ENCODE data around the gene PWWP2B.
A peak's percentile ranks its signal among the peaks of the same experiment; 100 is the strongest.
"Not testable (repeated sequence)": the region's sequence is repeated elsewhere in the genome, so short reads cannot be mapped to it uniquely, and the experiment has no call there.

The PWWP2B gene

DNA sequence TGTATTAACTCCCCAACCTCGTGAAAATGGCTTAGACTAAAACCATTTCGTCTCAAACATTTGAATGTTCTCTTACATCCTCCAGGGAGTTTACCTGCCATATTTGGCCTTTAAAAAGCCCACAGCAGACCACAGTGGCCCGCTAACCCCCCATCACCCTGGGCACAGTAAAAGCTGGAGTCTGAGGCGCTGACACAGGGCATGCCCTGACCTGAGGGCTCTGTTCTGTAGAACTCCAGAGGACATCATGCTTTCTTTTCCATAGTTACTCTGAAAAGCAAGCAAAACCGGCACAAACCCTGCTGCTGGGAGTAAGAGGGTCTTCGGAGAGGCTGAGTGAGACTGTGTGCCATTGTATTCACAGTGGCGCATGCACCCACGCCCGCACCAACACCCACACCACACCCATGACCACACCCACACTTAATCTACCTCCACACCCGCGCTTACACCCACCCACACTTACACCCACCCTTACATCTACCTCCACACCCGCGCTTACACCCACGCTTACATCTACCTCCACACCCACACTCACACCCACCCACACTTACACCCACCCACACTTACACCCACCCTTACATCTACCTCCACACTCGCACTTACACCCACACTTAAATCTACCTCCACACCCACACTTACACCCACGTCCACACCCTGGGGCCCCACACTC, 32.9 kb upstream of the PWWP2B start:
- peak; percentile 23 to 36 for DNase-seq

DNA sequence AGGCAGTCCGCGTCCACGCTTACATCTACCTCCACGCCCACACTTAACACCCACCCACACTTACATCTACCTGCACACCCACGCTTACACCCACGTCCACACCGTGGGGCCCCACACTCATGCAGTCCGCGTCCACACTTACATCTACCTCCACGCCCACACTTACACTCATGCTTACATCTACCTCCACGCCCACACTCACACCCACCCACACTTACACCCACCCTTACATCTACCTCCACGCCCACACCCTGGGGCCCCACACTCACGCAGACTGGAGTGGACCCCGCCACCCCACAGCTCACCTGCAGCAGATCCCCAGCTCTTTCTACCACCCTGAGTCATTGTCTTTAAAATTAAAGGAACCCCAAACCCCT, 32.4 kb upstream of the PWWP2B start:
- peak; percentile 69 to 72 for DNase-seq

DNA sequence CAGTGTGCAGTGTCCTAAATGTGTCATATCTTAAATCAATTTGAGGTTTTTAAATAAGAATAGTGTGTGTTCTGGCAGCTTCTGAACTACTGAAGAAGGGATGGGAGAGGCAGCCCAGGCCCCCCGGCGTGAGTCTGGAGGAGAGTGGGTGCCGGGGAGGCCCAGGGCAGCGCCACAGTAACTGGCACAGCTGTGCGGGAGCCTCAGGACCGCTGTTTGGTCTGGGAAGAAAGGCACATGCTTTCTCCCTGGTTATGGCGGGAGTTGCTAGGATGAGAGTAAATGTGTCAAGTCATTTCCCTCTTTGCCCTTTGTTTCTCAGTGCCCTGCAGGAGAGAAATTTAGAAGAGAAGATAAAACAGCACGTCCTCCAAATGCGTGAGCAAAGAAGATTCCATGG, 31.9 kb upstream of the PWWP2B start:
- DNase-seq, result no peak

DNA sequence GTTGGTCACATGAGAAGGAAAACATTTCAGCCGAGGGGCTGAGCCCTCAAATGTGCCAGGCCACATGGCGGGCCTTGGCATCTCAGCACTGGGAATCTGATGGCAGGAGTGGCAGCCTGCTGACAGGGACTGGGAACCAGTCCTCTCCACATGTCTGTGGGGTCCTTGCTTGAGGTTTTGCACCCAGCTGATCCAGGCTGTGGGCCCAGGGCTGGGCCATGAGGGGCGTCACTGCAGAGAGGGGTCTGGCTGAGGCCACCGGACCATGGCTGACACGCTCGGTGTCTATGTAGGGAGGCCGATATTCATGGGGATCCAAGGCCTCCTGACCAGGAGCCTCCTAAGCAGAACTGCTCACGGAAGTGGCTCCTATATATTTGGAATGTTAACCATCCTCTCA, 31.0 kb upstream of the PWWP2B start:
- DNase-seq, result no peak

DNA sequence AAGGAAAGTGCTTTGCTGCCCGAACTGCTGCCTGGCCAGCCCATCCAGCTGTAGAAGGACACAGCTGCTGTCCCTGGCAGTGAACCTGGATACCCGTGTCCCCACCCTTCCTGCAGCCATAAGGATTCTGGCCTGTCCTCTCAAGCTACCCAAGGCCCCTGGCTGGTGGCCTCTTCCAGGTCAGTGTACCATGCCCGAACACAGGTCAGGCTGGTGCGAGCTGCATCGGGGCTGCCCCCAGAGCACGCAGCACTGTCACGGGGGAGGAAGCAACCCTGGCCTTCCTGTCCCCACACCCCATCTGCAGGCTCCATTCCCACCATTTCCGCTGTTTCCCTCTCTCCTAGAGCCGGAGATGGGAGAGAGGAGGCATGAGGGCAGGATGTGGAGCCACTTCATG, 30.5 kb upstream of the PWWP2B start:
- no peak for DNase-seq

DNA sequence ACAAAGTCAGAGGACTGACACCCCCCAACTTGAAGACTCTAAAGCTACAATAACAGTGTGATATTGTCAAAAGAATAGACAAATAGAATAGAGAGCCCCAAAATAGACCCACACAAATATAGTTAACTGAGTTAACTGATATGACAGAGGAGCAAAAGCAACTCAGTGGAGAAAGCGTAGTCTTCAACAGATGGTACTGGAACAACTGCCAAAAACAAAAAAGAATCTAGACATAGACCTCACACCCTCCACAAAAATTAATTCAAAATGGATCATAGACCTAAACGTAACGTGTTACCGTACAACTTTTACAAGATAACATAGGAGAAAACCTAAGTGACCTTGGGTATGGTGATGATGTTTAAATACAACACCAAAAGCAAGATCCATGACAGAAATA, 28.6 kb upstream of the PWWP2B start:
- DNase-seq, result no peak

DNA sequence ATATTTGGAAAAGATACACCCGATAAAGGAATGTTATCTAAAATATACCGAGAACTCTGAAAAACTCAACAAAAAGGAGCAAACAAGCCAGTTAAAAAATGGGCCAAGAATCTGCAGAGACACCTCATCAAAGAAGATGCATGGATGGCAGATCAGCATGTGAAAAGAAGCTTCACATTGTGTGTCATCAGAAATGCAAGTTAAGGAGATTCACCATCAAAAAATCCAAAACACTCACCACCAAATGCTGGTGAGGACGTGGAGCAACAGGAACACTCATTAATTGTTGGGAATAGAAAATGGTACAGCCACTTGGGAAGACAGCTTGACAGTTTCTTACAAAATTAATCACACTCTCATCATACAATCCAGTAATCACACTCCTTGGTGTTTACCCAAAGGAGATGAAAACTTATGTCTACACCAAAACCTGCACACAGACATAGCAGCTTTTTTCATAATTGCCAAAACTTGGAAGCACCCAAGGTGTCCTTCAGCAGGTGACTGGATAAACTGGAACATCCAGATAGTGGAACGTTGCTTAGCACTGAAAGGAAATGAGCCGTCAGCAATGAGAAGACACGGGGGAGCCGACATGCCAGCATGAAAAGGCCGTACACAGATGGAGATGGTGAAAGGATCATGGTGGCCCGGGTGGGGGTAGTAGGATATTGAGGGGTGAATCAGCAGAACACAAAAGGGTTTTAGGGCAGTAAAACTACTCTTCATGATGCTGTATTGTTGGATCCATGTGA, 27.9 kb upstream of the PWWP2B start:
- no peak for DNase-seq

DNA sequence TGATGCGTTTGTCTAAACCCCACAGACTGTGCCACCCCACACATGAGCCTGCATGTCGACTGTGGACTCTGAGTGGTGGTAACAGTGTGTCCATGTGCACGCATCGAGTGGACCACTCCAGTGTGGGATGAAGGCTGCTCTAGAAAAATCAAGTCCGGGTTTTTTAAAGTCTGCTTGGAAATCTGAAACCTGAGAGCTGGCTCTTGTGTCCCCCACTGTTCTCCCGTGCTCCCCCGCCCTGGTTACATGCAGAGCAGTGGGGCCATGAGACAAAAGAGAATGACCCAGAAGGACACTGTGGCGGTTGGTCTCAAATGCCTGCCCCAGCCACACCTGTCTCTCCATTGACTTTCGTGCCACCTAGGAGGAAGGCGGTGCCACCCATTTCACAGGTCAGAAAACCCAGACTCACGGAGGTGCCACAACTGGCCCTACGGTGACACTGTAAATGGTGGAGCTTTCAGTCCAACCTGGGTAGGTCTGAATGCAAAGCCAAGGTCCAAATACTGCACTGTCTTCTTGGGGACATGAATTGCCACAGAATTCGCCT, 27.3 kb upstream of the PWWP2B start:
- DNase-seq, result no peak

DNA sequence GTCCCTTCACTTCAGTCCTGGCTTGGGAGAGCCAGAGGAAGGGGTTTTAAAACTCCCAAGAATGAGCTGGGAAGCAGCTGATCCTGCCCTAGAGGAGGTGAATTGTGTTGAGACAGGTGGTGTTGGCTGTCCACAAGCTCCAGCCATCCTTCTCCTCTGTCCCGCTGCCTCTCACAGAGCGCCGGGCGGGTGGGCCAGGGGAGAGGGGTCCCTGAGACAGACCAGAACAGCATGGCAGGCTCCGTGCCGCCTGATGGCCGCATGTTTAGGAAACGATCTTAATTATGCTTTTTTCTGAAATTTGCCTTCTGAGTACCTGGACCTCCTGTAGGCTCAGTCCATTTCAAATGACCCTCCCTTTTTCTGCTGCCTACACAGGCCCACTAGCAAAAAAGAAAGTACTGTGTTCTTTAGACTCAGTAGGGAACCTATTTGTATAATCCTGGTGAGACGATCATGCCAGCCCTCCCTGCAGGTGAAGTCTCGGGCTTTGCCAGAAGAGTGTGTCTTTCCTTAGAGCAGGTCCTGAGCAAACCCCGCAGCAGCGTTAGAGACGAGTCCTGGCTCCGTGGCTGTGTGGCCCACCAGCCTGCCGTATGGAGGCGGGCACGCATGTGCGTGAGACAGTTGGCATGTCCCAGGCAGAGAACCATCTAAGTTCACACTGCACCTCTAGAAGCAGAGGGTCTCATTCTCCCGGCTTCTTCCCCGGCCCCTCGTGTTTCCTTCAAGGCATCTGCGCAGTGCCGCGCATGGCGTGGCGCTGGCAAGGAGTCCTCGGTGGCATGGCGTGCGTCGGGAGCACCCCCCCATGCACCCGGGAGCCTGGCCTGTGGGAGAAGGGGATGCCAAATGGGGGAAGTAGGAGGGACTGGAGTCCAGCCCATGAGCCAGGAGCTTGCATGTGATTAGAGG, 26.3 kb upstream of the PWWP2B start:
- no peak for DNase-seq

DNA sequence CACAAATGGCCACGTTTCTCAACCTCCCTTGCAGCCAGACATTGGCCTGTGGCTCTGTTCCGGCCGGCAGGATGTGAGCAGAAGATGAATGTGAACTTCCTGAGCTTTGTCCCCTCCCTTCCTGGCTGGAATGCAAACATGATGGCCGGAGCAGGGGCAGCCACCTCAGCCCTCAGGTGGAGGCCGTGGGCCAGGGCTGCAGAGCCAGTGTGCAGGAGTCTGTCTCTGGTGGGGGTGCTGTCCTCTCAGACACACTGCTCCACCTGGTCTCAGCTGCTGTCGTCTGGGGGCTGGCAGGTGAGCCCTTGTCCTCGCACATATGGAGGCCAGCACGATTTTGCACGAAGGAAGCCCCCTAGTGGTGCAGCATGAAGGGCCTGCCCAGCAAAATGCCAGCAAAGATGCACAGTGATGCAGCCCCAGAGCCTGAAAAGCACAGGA, 25.3 kb upstream of the PWWP2B start:
- no peak for DNase-seq

DNA sequence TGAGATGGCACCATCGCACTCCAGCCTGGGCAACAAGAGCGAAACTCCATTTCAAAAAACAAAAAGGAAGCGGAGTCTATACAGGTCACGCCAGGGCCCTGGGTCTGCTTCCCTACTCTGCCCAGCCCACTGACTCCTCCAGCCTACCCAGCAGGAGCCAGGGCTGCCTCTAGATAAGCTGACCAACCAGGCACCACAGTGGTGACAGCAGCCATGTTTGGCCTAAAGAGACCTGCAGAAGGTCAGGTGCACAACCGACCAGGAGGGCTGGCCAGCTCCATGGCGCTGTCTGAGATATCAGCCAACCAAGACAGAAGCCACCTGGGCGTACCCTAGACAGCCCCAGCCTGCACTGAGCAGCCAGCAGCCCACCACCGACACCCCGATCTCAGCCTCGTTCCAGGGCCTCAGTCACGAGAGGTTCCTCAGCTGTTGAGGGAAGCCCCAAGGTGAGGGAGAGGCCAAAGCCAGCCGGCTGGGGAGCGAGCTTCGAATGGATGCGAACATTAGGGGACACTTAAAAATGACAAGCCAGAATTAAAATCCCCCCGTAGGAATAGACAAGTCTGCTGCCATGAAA, 24.4 kb upstream of the PWWP2B start:
- DNase-seq, result no peak

DNA sequence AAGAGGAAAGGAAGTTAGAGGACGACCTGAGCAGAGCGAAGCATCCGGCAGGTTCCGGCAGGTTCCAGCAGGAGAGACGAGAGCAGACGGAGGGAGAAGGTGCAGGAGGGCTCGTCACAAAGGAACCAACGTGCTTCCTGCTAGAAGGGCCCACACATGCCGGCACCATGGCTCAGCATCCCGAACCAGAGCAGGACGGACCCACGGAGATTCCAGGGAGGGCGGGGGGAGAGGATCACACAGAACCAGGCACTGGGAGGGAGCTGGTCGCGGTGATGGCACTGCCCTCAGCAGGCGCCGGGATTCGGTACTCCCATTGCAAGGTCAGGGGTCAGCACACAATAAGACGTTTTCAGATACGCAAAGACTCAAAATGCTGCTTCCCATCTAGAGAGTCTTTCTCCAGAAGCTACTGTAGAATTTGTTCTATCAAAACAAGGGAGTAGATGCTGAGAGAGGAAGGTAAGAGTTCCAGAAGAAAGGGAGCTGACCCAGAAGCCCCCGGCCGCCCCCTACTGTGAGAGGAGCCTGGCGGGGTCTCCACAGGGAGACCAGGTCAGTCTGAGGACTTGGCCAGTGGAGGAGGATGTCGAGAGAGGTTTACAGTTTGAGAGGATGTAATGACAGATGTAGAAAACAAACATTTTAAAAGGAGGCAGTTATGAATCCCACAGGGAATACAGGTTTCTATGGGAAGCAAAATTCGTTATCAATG, 23.6 kb upstream of the PWWP2B start:
- DNase-seq, result no peak

DNA sequence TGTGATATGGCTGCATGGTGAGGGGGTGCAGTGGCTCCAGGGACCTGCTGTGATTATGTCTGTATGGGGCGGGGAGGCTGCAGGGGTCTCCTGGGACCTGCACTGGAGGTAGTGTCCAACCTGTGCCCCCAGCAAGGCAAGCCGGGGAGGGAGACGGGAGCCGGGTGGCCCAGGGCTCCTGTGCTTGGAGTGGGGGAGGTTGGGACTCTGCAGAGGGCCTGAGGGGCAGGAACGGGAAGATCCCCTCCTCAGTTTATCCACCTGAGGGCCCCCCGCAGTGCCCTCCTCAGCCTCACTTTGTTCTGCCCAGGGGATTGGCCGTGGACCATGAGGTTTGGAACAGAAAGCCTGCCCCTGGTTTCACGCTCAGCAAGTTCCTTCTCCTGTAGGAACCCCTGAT, 22.8 kb upstream of the PWWP2B start:
- DNase-seq, result no peak

DNA sequence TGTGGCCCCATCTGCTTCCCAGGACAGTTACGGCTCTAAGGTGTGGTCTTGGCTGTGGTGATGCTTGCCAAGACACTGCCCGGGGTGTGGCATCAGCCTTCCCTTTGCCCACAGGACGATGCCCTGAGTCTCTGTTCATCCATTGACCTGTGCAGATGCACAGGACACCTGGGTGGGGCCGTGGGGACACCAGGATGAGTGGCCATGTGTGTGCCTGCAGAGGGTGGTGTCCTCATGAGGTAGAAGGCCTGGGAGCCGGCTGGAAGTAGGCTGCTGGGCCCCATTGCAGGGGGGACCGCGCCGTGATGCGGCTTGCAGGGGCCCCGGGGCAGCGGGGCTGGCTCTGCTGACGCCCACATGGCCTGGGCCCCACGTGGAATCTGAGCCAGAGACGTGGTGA, 22.4 kb upstream of the PWWP2B start:
- DNase-seq, result no peak

DNA sequence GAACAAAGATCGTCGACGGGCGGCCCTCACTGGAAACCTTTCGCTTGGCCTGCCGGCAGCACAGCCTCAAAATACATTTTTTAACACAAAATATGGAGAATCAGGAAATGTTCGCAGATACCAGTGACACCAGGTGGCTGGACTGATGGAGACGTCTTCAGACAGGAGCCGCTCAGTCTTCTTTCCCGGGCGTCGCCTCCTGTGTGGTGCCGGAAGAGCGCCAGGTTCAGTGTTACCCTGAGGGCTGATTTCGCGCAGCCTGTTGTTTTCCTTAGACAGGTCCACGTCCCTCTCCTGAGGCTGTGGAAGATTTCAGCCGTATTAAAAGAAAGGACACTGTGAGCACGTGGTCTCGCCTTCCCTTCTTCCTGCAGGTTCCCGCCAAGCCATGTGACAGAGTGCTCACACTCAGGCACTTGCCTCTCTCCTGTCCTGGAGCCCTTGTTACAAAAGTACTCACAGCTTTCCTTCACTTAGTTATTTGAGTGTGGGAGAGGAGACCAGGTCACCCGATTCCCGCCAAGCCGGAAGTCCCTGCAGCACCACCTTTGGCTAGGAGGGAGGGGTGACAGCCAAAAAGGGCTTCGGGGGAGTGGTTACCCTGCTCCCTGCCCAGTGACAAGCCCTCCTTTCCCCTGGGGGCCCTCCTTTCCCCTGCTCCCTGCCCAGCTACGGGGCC, 21.7 kb upstream of the PWWP2B start:
- DNase-seq, result no peak

DNA sequence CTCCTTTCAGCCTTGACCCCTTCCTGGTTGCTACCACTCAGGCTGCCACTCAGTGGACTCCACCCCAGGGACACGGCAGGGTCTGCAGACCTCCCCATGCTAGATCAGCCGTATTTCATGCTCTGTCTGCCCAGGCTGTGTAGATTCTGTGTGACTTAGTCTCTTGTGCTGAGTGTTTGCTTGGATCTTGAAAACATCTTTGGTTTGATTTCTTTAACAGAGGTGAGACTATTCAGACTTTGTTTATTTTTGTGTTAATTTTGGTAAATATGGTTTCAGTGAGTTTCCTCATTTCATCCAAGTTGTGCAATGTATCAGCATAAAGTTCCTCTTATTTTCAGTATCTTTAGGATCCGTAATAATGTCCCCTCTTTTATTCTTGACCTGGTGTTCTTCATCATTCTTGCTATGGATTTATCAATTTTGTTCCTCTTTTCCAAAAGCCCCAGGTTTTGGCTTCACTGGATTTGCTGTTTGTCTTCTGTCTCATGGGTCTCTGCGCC, 21.2 kb upstream of the PWWP2B start:
- no peak for DNase-seq

DNA sequence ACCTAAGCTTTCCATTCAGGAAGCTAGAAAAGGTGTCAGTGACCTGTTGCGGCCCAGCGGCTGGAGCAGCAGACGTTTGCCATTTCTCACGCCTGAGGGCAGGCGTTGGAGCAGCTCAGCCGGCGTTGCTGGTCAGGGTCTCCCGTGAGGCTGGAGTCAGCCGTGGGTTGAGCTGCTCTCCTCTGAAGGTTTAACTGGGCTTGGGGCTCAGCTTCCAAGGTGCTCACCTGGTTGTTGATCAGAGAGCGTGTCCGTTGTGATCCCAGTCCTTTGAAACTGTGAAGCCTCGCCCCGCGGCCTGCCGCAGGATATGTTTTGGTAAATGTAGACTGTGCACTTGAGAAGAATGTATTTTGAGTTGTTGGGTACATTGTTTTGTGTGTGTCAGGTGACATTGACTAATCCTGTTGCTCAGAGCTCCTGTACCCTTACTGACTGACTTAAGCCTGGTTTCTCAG, 20.6 kb upstream of the PWWP2B start:
- DNase-seq, result no peak

DNA sequence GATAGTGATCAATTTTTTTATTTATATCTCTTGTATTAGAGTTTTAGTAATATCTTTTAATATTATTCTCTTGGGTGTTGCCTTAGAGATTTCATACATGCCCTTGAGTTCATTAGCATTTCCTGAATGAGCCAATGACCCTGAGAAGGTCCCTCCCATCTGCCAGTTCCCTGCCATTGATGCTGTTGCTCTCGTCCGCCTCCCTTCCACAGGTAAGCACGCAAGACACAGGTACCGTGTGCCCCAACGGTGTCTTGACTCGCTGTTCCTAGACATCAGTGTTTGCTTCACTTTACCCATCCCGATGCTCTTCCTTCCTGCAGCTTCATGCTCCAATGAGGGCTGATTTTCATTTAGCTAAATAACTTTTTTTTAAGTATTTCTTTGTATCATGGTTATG, 19.7 kb upstream of the PWWP2B start:
- no peak for DNase-seq

DNA sequence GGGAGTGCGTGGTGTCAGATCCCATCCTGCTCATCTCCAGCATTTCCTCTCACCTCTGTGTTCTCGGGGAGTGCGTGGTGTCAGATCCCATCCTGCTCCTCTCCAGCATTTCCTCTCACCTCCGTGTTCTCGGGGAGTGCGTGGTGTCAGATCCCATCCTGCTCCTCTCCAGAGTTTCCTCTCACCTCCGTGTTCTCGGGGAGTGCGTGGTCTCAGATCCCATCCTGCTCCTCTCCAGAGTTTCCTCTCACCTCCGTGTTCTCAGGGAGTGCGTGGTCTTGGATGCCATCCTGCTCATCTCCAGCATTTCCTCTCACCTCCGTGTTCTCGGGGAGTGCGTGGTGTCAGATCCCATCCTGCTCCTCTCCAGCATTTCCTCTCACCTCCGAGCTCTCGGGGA, 18.0 kb upstream of the PWWP2B start:
- not testable (repeated sequence) for DNase-seq

DNA sequence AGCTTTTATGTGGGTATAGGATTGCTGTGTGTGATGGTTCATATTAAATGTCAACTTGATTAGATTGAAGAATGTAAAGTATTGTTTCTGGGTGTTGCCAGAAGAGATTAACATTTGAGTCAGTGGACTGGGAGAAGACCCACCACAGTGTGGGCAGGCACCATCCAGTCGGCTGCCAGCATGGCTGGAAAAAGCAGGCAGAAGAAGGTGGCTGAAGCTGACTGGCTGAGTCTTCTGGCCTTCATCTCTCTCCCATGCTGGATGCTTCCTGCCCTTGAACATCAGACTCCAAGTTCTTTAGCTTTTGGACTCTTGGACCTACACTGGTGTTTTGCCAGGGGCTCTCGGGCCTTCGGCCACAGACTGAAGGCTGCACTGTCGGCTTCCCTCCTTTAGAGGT, 16.0 kb upstream of the PWWP2B start:
- DNase-seq, result not testable (repeated sequence)

DNA sequence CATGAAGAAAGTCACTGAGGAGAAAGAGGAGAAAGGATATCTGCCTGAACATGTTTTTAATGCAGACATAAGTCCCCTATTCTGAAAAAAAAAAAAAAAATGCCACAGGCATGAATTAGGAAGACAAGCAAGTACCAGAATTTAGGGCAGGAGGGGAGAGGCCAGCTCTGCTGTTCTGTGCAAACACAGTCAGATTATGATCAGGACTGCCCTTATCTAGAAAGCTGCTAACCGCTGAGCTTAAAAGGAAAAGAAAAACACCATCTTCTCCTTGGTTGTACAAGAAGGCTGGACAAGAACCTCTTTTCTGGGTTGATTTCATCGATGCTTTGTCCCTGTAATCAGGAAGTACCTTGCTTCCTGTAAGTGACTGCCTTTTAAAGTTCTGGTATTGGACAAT, 15.3 kb upstream of the PWWP2B start:
- no peak for DNase-seq
